ENCODE results near the gene TTLL10.

TTLL10 gene

DNA sequence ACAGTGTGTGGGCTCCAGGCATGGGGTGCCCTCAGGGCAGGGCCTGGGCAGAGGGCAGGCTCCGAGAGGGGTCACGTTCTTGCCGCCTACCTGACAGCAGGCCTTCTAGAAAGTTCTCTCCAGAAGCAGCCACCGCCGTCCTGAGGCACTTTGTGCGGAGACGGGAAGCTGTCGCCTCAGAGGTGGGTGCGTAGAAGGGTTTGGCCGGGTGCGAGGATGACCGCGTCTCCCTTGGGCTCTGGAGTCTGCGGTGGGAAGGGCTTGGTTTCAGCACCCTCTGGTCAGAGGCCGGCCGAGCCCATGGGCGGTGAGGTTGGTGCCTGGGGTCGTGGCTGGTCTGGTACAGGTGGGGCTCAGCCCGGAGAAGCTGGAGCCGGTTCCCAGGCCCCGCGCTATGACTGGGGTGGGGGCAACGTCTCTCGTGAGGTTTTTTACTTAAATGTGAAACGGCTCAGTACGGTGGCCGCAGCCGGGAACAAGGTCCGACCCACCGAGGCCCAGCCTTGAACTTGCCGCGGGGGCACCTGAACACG is 10.1 kb upstream of the TTLL10 start:
- Histone ChIP-seq H3K27me3 (ENCODE audit: insufficient read depth, poor library complexity, severe bottlenecking) (no peaks in the 10 kb centered on the region), H3K4me3 (replicated peaks; ENCODE audit: insufficient read depth, low read length) (no peak overlapping the region), H3K27ac (replicated peaks) (no peak overlapping the region)
- TF ChIP-seq, protein P1, sequence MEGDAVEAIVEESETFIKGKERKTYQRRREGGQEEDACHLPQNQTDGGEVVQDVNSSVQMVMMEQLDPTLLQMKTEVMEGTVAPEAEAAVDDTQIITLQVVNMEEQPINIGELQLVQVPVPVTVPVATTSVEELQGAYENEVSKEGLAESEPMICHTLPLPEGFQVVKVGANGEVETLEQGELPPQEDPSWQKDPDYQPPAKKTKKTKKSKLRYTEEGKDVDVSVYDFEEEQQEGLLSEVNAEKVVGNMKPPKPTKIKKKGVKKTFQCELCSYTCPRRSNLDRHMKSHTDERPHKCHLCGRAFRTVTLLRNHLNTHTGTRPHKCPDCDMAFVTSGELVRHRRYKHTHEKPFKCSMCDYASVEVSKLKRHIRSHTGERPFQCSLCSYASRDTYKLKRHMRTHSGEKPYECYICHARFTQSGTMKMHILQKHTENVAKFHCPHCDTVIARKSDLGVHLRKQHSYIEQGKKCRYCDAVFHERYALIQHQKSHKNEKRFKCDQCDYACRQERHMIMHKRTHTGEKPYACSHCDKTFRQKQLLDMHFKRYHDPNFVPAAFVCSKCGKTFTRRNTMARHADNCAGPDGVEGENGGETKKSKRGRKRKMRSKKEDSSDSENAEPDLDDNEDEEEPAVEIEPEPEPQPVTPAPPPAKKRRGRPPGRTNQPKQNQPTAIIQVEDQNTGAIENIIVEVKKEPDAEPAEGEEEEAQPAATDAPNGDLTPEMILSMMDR (IDR thresholded peaks at IDR 0.05; ENCODE audit: insufficient read depth, low read length), result no peak
- TF ChIP-seq SPI1 (IDR thresholded peaks at IDR 0.05; ENCODE audit: borderline replicate concordance, low read depth) (no peak), GABPA (IDR thresholded peaks at IDR 0.05; ENCODE audit: low read depth) (no peak), POLR2AphosphoS5 (IDR thresholded peaks at IDR 0.05; ENCODE audit: low read depth) (no peak)
- TF ChIP-seq, protein P2, sequence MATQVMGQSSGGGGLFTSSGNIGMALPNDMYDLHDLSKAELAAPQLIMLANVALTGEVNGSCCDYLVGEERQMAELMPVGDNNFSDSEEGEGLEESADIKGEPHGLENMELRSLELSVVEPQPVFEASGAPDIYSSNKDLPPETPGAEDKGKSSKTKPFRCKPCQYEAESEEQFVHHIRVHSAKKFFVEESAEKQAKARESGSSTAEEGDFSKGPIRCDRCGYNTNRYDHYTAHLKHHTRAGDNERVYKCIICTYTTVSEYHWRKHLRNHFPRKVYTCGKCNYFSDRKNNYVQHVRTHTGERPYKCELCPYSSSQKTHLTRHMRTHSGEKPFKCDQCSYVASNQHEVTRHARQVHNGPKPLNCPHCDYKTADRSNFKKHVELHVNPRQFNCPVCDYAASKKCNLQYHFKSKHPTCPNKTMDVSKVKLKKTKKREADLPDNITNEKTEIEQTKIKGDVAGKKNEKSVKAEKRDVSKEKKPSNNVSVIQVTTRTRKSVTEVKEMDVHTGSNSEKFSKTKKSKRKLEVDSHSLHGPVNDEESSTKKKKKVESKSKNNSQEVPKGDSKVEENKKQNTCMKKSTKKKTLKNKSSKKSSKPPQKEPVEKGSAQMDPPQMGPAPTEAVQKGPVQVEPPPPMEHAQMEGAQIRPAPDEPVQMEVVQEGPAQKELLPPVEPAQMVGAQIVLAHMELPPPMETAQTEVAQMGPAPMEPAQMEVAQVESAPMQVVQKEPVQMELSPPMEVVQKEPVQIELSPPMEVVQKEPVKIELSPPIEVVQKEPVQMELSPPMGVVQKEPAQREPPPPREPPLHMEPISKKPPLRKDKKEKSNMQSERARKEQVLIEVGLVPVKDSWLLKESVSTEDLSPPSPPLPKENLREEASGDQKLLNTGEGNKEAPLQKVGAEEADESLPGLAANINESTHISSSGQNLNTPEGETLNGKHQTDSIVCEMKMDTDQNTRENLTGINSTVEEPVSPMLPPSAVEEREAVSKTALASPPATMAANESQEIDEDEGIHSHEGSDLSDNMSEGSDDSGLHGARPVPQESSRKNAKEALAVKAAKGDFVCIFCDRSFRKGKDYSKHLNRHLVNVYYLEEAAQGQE (IDR thresholded peaks at IDR 0.05; ENCODE audit: insufficient replicate concordance, low read depth), result no peak
- DNase-seq (ENCODE audit: low read depth in 1 of 2, low spot score in 1 of 2), result no peak

DNA sequence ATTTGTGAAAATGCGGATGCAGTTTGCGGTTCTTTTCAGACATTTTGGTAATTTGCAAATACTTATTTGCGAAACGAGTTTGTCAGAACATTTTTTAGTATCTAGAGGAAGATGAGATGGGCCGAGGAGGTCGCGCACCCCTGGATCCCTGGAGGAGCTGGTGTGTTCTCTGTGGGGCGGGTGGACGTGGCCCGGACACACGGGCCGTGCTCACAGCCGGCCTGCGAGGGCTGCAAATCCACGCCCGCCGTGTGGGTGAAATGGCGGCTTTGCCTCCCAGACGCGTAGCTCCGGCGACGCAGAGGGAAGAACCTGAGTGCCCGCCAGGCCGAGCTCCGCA is 9.3 kb upstream of the TTLL10 start:
- no peak overlapping the region for H3K27ac ChIP-seq (replicated peaks)
- no peak for TF ChIP-seq POLR2AphosphoS5 (IDR thresholded peaks at IDR 0.05; ENCODE audit: low read depth)
- no peak for DNase-seq (ENCODE audit: low read depth in 1 of 2, low spot score in 1 of 2)
- no peak overlapping the region for H3K4me3 ChIP-seq (replicated peaks; ENCODE audit: insufficient read depth, low read length)
- H3K27me3 ChIP-seq (ENCODE audit: insufficient read depth, poor library complexity, severe bottlenecking), result no peaks in the 10 kb centered on the region

DNA sequence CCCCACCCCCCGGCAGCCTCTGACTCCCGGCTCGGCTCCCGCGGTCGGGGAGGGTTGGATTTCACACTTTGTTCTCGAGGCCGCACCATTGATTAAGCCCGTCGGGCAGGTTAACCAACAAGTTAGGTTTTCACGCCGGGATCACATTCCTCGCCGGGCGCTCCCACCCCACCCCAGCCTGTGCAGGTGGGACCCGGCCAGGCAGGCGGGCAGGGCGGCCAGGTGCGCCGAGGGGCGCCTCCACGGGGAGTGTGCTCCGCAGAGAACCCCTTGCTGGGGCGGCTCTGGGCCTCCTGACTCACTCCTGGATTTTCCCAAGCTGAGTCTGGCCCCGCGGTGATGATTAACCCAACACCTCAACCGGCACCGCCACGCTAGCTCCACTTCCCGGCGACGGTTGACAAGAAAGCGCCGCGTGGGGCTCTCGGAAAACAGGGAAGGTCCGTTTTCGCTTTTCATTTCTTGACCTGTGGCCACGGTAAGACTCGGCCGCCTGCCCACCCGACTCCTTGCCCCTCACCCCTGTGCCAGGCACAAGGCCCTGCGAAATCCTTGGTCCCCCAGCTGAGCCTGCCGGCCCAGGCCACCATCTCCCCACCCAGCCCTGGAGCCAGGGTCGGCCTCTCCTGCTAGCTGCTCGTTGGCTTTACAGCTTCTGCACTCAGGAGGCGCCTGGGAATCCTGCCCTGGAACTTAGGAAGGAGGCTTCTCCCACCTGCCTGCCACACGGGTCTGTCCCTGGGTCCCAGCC is 8.8 kb upstream of the TTLL10 start:
- H3K27me3 ChIP-seq (ENCODE audit: insufficient read depth, poor library complexity, severe bottlenecking), result peaks cover 3% of the 10 kb centered on the region
- no peak overlapping the region for H3K4me3 ChIP-seq (replicated peaks; ENCODE audit: insufficient read depth, low read length)
- no peak overlapping the region for H3K27ac ChIP-seq (replicated peaks)
- TF ChIP-seq, protein P1 (IDR thresholded peaks at IDR 0.05; ENCODE audit: insufficient read depth, low read length), result no peak
- TF ChIP-seq GABPA (IDR thresholded peaks at IDR 0.05; ENCODE audit: low read depth), result no peak
- TF ChIP-seq SPI1 (IDR thresholded peaks at IDR 0.05; ENCODE audit: borderline replicate concordance, low read depth), result no peak
- TF ChIP-seq, protein P2 (IDR thresholded peaks at IDR 0.05; ENCODE audit: insufficient replicate concordance, low read depth), result no peak
- TF ChIP-seq POLR2AphosphoS5 (IDR thresholded peaks at IDR 0.05; ENCODE audit: low read depth), result no peak
- no peak for DNase-seq (ENCODE audit: low read depth in 1 of 2, low spot score in 1 of 2)

DNA sequence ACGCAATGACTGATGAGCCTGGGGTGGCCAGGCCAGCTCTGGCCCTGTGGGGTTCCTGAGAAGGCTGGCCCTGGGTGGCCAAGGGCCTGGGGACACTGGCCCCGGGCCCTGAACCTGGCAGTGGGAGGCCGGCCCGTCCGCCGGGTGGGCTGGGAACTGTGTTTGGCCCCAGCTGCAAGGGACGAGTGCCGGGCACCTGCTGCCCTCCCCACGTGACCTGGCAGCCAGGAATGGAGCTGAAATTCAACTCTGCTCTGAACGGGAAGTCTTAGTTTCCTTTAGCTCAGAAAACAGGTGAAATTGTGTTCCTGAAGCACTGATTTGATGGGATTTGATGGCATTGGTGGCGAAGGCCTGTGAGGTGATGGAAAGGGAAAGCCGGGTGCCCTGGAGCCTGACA is 8.2 kb upstream of the TTLL10 start:
- DNase-seq (ENCODE audit: low read depth in 1 of 2, low spot score in 1 of 2), result no peak
- no peak overlapping the region for H3K4me3 ChIP-seq (replicated peaks; ENCODE audit: insufficient read depth, low read length)
- TF ChIP-seq POLR2AphosphoS5 (IDR thresholded peaks at IDR 0.05; ENCODE audit: low read depth) (no peak), GABPA (IDR thresholded peaks at IDR 0.05; ENCODE audit: low read depth) (no peak)
- no peak overlapping the region for H3K27ac ChIP-seq (replicated peaks)
- peaks cover 6% of the 10 kb centered on the region for H3K27me3 ChIP-seq (ENCODE audit: insufficient read depth, poor library complexity, severe bottlenecking)

Data from HL-60 (cell line).